HG03025 (cell line): ENCODE measurements around the gene ASCL2.

Experiments used
- ATAC-seq: cut with Tn5 transposase; IDR thresholded peaks from one replicate; pipeline ENCODE4 v1.9.1; 2021; ENCODE audit warnings: mild to moderate bottlenecking, moderate library complexity; ENCODE audit not compliant: unreplicated experiment, low FRiP score

The ASCL2 gene, protein sequence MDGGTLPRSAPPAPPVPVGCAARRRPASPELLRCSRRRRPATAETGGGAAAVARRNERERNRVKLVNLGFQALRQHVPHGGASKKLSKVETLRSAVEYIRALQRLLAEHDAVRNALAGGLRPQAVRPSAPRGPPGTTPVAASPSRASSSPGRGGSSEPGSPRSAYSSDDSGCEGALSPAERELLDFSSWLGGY

DNA sequence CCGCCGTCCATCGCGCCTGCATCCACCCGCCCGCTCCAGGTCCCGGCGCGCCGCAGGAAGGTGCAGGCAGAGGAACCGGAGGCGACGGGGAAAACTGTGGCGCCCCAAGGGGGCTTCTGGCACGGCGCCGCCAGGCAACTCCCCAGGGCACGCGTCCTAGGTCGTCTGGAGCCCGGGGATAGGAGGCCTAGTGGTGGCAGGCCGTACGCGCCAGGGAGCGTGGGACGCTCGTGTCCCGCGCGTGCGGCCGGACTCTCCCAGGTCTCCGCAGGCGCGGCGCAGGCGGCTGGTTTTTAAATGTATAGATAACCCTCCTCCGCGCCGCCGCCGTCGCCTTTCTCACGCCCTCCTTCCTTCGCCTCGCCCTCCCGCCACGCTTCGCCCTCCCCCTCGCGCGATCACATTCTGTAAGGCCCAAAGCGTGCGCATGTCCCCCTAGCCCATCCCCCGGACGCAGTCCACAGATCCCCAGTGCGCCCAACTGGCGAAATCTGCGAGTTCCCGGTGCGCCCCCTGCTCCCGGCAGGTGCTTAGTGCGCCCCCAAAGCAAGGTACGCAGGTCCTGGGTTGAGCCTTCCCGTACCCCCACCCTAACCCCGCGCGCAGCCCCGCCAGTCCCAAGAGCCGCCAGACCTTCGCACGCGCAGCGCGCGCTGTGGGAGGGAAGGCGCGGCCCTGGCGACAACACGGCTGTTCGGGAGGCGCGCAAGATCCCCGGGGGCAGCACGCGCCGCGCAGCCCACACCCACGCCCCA lies at the start of gene ASCL2:
TSS of gene ASCL2 (minus strand) at position 267 of the 755 bp plus-strand sequence. CDS start at position 11, 256 bp downstream.
- no peak for ATAC-seq

DNA sequence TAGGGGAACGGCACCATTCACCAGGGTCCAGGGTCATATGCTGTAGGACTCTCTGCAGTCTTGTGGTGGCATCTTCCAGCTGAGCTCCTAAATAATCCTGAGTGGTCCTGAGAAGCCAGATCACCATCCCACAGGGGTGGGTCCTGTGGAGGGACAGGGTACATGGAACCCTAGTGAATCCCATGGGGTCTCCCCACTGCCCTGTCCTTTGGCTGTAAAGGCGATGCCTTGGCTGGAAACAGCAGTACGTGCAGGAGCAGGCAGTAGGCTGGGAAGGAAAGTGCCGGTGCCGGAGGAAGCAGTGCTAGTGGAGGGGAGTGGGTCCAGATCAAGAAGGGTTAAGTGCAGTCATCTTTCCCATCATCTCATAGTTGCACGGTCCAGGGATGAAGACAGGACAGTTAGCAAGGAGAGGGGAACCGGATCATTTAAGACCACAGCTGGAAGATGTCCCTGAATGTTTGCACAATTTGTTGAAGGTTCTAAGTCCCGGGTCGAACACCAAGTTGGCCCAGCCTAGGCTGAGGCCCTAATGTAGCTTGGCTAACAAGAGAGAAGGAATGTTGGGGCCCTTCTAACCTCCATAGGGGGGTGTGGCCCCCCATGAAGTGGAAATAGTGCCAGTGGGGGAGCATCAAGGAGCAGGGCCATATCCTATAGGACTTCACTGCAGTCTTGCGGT lies 49.5 kb upstream of the ASCL2 start:
- ATAC-seq, result no peak

DNA sequence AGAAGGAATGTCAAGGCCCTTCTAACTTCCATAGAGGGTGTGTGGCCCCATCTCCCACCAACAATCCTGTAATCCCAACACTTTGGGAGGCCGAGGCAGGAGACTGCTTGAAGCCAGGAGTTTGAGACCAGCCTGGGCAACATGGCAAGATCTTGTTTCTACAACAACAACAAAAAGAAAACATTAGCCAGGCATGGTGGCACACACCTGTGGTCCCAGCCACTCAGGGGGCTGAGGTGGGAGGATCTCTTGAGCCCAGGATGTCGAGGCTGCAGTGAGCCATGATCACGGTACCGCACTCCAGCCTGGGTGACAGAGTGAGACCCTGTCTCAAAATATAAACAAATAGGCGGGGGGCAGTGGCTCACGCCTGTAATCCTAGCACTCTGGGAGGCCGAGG lies 48.3 kb upstream of the ASCL2 start:
- no peak for ATAC-seq

DNA sequence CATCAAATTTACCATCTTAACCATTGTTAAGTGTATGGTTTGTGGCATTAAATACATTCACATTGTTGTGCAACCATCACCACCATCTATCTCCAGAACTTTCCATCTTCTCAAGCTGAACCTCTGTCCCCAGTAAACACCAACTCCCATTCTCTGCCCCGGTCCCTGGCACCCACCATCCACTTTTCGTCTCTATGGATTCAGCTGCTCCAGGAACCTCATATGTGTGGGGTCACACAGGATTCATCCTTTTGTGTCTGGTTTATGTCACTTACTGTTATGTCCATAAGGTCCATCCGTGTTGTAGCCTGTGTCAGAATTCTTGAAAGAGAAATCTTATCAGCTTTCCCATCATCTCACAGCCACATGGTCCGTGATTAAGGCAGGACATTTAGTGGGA lies 47.7 kb upstream of the ASCL2 start:
- ATAC-seq, result no peak

DNA sequence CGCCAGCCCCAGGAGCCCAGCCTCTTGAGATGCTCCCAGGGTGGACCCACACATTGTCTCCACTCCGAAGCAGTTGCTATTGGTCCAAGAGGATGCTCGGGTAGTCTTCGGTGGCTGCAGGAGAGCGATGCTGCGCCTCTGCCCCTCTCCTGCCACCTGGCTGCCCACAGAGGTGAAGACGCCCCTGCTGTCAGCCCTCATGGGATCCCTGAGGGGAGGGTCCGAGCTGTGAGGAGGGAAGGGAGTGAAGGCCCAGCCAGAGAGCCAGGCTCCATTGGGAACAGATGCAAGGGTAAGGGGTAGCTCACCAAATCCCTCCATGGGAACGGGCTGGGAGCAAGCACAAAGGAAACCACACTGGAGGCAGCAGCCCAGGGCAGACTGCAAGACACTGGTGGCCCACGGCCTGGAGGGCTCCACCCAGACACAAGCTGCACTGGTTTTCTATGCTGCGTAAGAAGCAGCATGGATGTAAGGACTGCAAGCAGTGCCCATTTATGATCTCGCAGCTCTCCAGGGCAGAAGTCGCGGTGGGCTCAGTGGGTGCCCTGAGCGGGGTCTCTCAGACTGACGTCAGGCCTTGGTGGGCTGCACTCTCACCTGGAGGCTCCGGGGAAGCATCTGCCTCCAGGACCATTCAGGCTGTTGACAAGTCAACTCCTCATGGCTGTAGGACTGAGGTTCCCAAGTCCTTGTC lies 47.1 kb upstream of the ASCL2 start:
- ATAC-seq, result no peak

DNA sequence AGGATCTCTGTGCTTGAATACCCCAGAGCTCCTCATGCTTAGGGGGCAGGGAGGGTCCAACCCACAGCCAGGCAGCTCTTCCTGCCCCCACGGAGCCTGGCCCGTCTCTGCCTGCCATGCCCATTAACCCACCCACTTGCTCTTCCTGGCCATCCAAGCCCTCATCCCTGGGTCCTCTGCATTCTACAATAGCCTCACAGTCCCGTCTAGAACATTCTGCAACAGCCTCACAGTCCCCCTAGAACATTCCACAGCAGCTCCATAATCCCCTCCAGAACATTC lies 46.5 kb upstream of the ASCL2 start:
- no peak for ATAC-seq

DNA sequence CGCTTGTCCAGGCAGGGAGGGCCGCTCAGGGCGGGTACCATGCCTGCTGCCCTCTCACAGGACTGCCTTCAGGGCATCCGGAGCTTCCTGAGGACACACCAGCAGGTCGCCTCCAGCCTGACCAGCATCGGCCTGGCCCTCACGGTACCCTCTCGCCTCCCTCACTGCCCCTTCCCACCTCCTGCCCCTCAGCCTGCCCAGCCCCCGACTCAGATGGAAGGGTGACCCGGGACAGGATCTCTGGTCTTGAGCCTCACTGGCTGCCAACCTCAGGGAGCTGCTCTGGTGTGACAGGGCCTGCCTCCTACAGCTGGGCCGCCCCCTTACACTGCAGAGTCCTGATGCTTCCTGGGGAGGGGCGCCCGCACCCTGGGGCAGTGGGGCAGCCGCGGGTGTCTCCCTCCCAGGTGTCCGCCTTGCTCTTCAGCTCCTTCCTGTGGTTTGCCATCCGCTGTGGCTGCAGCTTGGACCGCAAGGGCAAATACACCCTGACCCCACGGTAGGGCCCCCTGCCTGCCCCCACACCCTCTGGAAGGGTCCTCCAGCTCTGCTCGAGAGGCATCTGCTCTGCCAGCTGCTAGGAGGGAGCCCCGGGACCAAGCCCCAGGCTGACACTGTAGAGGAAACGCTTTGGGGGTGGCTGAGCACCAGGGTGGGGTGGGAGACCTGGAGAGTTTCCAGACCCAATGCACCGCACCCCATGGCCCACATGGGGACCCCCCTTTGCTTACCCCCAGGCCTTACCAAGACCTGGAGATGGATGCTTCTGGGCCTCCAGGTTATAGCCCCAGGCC lies 46.0 kb upstream of the ASCL2 start:
- ATAC-seq, result no peak

DNA sequence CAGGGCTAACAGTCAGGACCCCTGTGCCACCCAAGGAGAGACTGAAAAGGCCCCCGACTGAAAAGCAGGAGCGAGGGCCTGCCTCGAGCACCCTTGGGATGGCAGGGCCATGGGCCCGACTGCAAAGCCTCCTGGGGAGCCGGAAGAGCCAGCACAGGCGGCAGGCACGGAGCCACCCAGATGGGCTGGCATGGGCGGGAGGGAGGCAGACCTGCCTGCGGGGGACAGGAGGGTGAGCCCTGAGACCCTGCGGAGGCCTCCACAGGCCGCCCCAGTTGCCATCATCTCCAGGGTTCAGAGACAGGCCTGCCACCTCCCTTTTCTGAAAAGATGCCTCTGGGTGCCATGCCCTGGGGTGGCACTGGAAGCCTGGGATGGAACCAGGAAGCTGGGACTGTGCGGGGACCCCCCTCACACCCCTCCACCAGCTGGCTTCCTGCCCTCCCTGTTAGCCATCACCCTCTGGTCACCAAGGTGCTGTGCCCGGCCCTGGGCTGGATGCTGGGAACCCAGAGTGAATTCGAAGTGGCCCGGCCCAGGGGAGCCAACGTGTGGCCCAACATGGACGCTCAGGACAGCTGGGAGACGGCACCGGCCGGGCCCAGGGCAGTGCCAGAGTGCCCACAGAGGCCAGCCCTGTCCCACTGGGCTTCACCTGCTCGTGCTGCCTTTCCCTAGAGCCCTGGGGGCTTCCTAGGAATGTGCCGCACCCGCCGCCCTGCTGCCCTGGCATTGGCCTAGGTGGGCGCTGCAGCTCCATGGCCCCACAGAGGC lies 45.2 kb upstream of the ASCL2 start:
- ATAC-seq, result no peak

DNA sequence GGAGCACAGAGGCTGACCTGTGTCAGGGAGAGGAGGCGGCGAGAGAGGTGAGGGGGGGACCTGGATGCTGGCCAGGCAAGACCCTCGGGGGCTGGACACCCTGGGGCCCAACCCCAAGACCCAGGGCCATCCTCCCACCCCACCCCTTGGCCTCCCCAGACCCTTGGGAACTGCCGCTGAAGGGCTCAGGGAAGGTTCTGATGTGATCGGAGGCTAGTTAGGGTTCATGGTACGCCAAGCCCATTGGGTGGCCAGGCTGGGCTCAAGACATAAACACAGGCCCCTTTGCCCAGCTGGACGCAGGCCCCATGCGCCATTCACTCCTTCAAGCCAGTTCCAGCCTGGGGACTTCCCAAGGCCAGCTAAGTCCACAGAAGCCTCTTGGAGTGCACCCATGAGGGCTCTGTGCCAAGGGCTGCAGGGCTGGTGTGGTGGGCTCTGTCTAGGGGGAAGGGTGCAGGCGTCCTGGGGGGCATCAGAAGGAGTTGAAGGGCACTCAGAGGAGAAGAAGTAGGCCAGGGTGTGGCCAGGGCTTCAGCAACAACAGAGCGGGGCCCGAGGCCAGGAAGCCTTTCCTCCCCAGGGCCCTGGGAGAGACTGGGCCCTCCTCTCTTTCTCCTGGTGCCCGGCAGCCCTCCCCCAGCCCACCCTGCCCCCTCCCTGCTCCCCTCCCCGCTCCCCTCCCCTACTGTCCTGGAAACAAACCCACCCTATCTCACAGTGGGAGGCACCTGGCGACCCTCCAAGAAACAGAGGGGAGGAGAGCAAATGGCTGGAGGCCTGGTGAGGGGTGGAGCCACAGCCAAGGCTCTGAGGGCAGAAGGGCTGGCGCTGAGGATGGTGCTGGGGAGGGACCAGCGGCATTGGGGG lies 44.4 kb upstream of the ASCL2 start:
- ATAC-seq, result no peak

DNA sequence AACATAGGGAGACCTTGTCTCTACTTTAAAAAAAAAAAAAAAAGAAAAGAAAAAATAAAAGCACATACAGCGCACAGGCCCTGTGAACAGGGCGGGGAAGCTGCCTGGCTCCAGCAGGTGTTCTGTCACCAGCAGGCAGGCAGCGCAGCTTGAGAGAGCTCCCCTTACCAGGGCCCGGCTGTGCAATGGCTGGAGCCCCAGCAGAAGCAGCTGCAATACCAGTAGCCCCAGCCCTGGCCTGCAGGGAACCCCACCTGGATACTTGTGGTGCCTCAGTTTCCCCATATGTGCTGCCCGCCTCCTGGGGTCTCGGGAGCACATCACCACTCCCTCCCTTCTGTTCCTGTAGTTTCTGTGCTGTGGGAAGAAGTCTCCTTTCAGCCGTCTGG lies 43.7 kb upstream of the ASCL2 start:
- no peak for ATAC-seq

DNA sequence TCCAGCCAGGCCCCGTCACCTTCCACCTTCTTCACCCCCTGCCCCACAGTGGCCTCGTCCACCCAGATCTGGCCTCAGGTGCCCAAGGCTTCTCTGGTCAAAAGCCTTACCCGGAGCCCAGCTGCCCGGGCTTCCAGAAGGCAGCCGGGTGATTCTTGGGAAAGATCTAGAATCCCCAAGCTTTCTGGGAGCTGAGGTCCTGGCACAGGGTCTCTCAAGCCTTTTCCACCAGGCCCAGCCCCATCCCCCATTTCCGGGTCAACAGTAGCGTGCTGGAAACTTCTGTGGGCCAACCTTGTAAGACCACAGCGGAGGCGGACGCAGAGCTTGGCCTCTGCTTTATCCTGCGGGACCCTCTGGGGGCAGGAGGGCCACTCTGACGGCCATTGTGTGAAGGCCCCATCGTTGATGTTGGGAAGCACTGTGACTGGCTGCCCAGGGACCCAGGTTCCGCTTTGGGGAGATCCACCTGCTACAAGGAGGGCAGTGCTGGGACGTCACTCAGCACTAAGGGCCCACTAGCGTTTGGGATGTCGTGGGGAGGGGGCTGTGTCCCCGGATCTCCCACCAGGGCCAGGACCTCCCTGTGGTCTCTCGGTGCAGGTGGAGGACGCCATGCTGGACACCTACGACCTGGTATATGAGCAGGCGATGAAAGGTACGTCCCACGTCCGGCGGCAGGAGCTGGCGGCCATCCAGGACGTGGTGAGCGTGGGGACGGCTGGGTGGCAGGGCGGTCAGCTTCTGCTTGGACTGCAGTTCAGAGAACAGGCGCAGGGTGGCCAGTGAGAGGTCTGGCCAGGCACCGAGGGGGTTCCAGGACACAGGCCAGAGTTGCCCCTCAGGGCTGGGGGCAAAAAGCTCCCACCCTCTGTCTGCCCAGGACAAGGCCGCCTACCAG lies 42.9 kb upstream of the ASCL2 start:
- no peak for ATAC-seq

DNA sequence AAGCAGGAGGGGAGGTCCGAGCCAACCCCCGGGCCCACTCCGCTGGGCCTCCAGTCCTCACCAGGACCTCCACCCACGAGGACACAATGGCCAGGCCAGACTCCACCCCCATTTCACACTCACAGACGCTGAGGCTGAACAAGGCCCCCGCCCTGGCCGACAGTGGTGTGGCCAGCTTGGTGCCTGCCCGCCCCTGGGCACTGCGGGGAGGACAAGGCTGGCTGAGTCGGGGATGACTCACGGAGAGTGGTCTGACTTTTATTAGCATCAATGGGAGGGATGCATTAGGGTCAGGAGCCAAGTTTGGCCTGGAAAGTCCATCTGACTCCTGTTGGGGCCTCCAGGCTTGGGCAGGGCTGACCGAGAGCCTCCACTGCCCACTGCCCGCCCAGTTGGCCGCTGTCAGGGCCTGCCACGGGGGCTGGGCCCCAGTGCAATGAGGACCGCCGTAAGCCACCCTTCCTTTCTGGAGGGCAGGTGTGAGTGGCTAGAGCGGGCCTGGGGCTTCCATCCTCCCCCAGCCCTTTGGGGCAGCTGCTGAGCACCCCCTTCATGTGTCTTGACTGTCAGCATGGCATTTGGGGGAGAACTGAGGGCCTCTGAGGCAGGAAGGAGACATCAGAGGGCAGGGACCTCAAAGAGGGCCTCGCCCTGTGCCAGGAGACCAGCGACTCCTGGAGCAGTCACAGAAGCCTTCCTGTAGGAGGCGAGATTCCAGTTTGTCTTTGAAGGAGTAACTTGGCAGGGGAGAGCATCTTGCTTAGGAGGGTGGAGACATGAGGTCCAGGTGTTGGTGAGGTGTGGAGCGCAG lies 42.0 kb upstream of the ASCL2 start:
- ATAC-seq, result no peak

DNA sequence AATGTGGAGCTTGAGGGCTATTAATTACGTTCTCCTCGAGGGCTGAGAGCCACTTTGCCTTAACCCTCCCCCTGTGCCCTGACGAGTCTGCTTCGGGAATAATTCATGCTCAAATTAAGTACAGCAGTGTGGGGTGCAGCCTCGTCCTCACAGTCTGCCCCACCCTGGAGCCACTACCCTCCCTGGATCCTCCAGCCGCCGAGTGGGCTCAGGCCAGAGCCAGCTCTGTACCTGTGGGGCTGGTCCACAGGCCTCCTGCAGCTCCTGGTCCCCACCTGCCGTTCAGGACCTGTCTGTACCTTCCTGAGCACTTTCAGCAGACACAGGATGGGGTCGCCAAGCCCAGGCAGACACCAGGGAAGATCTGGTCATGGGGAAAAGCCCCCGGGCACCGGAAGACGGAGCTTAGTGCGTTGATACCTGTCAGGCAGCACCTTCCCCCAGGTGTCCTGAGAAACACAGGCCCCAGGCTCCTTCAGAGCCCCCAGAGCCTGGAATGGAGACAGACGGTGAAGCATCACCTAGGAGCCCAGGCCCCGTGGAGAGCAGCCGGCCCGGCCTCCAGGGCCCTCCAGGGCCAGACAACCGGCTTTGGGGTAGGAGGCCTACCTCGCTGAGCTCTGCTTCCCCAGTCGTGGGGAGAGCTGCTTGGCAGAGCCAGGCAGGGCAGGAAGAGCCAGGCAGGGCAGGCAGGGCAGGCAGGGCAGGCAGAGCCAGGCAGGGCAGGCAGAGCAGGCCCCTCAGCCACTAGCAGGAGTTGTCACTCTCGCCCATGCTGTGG lies 41.2 kb upstream of the ASCL2 start:
- no peak for ATAC-seq

DNA sequence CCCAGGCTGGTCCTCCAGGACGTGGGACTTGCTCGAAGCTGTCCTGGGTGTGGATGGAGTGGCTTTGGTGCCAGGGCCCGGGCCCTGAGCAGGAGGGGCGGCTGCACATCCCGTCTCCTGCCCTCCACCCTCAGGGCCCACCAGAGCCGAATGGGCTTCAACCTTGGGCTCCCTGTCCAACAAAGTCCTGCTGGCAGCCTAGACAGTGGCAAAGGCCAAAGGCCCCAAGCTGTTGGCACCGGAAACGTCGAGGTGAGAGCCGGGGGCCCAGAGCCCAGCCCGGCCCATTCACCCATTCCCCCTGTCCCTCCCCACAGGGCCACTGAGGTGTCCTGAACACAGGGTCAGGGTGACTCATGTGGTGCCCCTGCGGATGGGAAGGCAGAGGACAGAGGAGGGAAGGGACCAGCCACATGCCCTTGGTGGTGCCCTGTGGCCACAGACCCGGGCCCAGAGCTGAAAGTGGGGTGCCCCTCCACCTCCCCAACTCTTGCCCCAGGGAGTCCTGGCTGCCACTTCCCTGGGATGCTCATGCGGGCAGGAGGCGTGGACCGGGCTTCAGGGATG lies 40.5 kb upstream of the ASCL2 start:
- ATAC-seq, result no peak

DNA sequence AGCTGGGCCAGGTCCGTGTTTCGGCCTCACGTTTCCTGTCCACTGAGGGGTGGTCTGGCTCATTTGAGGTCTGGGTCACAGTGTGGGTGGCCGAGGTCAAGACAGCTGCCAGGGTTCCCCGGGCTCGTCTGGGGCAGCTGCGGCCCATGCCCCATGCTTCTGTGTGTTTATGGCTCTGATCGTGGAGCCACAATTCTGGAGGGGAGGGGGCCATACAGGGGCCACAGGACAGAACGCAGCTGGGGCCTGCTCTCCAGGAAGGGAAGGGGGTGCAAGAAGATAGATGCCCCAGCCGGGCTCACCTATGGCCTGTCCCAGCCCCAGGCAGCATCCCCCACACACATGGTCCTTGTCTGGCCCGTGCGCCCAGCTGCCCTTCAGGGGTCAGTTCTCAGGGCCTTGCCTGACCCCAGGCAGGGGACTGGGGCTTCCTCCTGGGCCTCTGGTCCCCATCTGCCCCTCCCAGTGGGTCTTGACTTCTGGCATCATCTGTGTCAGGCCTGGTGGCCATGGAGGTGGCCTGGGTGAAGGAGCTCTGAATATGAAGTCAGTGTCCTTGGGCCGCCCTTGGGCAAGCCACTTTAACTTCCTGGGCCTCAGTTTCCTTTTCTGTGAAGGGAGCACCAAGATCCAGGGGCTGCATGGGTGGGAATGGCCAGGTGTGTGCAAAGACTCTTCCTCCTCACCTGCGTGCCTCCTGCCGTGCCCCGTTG lies 39.8 kb upstream of the ASCL2 start:
- no peak for ATAC-seq
